Transverse colon (tissue), 3 donors: ENCODE results near the gene BPHL.

Experiments used
- EP300 ChIP-seq: sonication (generic); formaldehyde crosslinking; IDR thresholded peaks from one replicate; pipeline ENCODE4 v1.6.1; 2017; ENCODE audit warnings: antibody characterized with exemption, low read depth
- POLR2A ChIP-seq: fragments of 450-650 bp; IDR thresholded peaks from one replicate; pipeline ENCODE4 v1.6.1; 2016; ENCODE audit warnings: antibody characterized with exemption, mild to moderate bottlenecking, moderate library complexity
- TF ChIP-seq, protein P1 (sequence below), 5 experiments: fragments of 200-600 bp in 3 of 5; fragments of 450-650 bp in 2 of 5; sonication (generic) in 3 of 5; IDR thresholded peaks; 1 replicate in 2 of 5; 2 replicates in 3 of 5; pipeline ENCODE4 v1.5.1; 2016 to 2017; ENCODE audit warnings: antibody characterized with exemption in 5 of 5, inconsistent platforms in 3 of 5, mild to moderate bottlenecking in 2 of 5, moderate library complexity in 1 of 5

- TF ChIP-seq, protein P1, sequence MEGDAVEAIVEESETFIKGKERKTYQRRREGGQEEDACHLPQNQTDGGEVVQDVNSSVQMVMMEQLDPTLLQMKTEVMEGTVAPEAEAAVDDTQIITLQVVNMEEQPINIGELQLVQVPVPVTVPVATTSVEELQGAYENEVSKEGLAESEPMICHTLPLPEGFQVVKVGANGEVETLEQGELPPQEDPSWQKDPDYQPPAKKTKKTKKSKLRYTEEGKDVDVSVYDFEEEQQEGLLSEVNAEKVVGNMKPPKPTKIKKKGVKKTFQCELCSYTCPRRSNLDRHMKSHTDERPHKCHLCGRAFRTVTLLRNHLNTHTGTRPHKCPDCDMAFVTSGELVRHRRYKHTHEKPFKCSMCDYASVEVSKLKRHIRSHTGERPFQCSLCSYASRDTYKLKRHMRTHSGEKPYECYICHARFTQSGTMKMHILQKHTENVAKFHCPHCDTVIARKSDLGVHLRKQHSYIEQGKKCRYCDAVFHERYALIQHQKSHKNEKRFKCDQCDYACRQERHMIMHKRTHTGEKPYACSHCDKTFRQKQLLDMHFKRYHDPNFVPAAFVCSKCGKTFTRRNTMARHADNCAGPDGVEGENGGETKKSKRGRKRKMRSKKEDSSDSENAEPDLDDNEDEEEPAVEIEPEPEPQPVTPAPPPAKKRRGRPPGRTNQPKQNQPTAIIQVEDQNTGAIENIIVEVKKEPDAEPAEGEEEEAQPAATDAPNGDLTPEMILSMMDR (IDR thresholded peaks at IDR 0.05) = no peak
- TF ChIP-seq POLR2A (no peak), EP300 (no peak)
Measured at GRCh38 chr6:3144571-3144970, 26.1 kb downstream of the BPHL start.
